Stimulated activated memory B cell treated with anti-CD40 and anti-IgM and Interleukin-4, amounts not matched to agents 10 μg/mL and 1 μg/mL and 100 μg/mL, for 72 hours (primary cell): Measurements from ENCODE around the gene THEMIS2.
A peak's percentile ranks its signal among the peaks of the same experiment; 100 is the strongest.

Experiments used
- ATAC-seq: fragments of 150-1000 bp; cut with Tn5 transposase; 2 replicates; pipeline ENCODE4 v1.10.0; 2021
- H3K27ac Mint-ChIP-seq: one replicate; pipeline ENCODE4 v1.8.0; 2022; ENCODE audit warnings: mild to moderate bottlenecking, mixed read lengths
- H3K27me3 Mint-ChIP-seq: one replicate; pipeline ENCODE4 v1.8.0; 2022; ENCODE audit warnings: mixed read lengths
- H3K36me3 Mint-ChIP-seq: one replicate; pipeline ENCODE4 v1.8.0; 2022; ENCODE audit warnings: mixed read lengths
- H3K4me1 Mint-ChIP-seq: one replicate; pipeline ENCODE4 v1.8.0; 2022; ENCODE audit warnings: mixed read lengths
- H3K4me3 Mint-ChIP-seq: one replicate; pipeline ENCODE4 v1.8.0; 2022; ENCODE audit warnings: mild to moderate bottlenecking, moderate library complexity, mixed read lengths
- H3K9me3 Mint-ChIP-seq: one replicate; pipeline ENCODE4 v1.8.0; 2022; ENCODE audit warnings: mixed read lengths

Gene THEMIS2

DNA sequence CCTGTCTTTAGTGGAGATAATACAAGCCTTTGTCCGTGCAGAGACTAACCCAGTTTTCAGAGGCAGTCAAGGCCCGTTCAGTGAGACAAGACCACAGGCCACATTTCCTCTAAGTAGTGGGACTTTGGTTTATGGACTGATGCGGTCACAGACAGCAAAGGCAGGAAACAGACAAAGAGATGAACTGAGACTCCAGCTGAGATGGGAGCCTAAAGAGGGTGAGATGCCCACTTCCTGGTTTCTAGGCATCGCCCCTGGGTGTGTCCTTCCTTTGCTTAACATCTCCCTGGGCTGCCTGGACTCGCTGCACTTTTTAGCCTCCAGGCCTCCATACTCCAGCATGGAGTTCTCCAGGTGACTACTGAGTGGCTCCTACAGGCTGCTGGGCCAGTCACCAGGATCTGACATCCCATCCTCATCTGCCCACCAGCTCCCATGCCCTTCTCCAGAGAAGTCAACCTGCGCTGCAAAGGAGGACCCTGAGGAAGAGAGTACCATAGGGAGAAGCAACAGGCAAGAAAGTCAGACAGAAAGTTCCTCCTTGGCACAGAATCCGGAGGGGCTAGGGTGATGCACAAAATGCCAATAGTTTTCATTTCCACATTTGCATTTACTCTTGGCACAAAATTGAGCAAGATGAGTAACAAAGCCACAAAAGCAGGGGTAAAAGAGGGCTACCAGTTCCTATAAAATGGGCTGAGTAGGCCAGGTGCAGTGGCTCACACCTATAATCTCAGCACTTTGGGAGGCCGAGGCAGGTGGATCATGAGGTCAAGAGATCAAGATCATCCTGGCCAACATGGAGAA is 15.1 kb downstream of the THEMIS2 start:
- peak overlapping the region; percentile 97 for H3K27ac Mint-ChIP-seq
- H3K9me3 Mint-ChIP-seq, result no peaks in the 10 kb centered on the region
- ATAC-seq, result peak; percentile 45
- peak overlapping the region; percentile 29 for H3K4me3 Mint-ChIP-seq
- H3K4me1 Mint-ChIP-seq, result peaks cover 88% of the 10 kb centered on the region
- peaks cover 60% of the 10 kb centered on the region for H3K36me3 Mint-ChIP-seq
- H3K27me3 Mint-ChIP-seq, result no peaks in the 10 kb centered on the region

DNA sequence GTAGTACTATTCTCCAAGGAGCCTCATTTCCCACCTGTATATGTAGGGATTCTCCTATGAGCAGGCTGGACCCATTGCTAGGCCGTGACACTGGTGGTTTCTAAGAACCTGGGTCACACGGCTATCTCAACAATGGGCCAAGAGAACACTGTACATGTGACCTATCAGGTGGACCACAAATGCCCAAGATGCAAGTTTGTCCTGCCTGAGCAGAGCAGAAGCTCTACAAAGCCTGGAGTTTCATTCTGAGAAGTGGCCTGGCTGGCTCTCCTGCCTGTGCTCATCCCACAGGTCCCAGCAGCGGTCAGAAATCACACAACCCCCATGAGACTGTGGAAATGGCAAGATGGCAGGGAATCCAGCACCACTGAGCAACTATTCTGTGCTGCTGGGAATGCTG is 17.2 kb downstream of the THEMIS2 start:
- peaks cover 59% of the 10 kb centered on the region for H3K36me3 Mint-ChIP-seq
- no peak overlapping the region for H3K4me3 Mint-ChIP-seq
- H3K9me3 Mint-ChIP-seq, result no peaks in the 10 kb centered on the region
- peak overlapping the region; percentile 95 for H3K27ac Mint-ChIP-seq
- H3K27me3 Mint-ChIP-seq, result no peaks in the 10 kb centered on the region
- no peak for ATAC-seq
- H3K4me1 Mint-ChIP-seq, result peaks cover 81% of the 10 kb centered on the region

DNA sequence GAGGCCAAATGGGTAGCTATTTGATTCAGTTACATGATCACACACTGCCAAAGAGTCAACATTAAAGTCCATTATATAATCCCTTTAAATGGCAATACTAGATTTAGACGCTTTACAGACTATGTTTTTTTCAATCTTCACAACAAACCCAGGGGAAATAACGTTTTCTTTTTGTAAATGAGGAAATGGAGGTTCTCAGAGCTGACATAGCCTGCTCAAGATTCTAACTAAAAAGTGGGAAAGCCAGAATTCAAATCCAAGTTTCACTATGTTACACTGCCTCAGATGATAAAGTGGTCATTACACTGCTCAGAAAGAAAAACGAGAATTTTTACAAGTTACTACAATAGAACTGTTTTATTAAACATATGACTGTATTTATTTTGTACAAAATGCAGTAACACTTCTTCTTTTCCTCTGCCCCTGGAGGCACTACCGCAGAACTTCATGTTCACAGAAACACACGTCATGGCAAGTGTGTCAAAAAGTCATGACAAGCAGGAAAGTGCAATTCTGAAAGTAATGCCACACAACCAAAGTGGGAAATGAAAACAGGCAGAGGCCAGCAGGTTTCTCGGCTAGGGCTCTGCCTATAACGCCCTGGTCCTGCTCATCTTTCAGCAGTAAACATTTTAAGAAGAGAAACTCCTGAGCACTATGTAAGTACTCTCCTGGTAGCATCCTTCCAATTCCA is 19.0 kb downstream of the THEMIS2 start:
- H3K27me3 Mint-ChIP-seq, result no peaks in the 10 kb centered on the region
- ATAC-seq, result peak; percentile 87
- peaks cover 60% of the 10 kb centered on the region for H3K36me3 Mint-ChIP-seq
- H3K4me3 Mint-ChIP-seq, result peak overlapping the region; percentile 46
- H3K4me1 Mint-ChIP-seq, result peaks cover 75% of the 10 kb centered on the region
- no peaks in the 10 kb centered on the region for H3K9me3 Mint-ChIP-seq
- peak overlapping the region; percentile 95 for H3K27ac Mint-ChIP-seq

DNA sequence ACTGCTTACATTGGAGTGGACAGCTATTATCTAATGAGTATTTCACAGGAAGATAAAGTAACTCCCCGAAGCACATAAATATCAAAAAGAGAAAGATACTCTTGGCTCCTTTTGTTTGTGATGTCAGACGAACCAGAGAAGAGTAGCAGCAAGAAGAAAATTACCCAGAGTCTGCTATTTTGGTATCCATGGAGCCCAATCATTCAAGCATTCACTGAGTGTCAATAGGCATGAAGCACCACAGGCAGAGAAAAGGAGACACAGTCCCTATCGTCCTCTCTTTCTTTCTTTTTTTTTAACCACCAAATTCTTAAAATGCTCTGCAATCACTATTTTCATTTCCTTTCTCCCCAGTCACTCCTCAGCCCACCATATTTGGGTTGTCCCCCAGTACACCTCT is 22.2 kb downstream of the THEMIS2 start:
- no peaks in the 10 kb centered on the region for H3K27me3 Mint-ChIP-seq
- H3K27ac Mint-ChIP-seq, result peak overlapping the region; percentile 95
- peaks cover 45% of the 10 kb centered on the region for H3K36me3 Mint-ChIP-seq
- no peaks in the 10 kb centered on the region for H3K9me3 Mint-ChIP-seq
- no peak overlapping the region for H3K4me3 Mint-ChIP-seq
- peaks cover 54% of the 10 kb centered on the region for H3K4me1 Mint-ChIP-seq
- ATAC-seq, result no peak

DNA sequence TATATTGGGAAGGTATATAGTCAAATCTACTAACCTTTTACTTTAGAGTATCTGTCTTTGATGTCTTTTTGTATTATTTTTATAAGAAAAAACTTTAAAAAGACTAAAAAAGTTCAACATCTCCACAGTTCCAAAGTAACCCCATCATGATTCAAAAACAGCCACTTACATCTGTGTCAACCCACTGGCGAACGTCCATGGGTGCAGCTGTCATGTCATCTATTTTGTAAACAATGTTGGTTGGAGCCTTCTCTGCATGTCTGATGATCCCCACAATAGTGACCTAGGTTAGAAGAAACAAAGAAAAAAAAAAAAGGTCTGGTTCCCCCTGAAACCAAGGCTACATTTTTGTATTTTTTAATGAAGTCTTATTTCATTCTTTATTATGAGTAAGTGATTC is 34.4 kb downstream of the THEMIS2 start:
- Mint-ChIP-seq H3K36me3 (peaks cover 17% of the 10 kb centered on the region), H3K27ac (peak overlapping the region; percentile 6), H3K4me3 (no peak overlapping the region), H3K27me3 (no peaks in the 10 kb centered on the region), H3K4me1 (peaks cover 4% of the 10 kb centered on the region), H3K9me3 (no peaks in the 10 kb centered on the region)
- ATAC-seq, result no peak

DNA sequence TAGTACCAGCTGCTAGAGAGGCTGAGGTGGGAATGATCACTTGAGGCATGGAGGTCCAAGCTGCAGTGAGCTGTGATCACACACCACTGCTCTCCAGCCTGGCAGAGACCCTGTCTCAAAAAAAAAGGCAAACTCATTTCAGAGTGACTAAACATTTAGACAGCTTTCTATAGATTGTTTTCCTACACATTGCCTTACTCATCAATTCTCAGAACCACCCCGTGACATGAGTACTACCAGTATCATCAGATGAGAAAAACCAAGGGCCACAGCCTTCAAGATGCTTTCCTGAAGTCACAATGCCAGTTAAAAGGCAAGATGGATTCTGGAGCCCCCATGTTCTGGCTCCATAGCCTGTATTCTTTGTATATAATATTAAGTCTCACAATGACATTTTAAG is 40.1 kb downstream of the THEMIS2 start:
- Mint-ChIP-seq H3K4me3 (no peak overlapping the region), H3K27ac (no peak overlapping the region), H3K36me3 (peaks cover 16% of the 10 kb centered on the region), H3K27me3 (no peaks in the 10 kb centered on the region), H3K9me3 (no peaks in the 10 kb centered on the region), H3K4me1 (peaks cover 17% of the 10 kb centered on the region)
- ATAC-seq, result no peak

DNA sequence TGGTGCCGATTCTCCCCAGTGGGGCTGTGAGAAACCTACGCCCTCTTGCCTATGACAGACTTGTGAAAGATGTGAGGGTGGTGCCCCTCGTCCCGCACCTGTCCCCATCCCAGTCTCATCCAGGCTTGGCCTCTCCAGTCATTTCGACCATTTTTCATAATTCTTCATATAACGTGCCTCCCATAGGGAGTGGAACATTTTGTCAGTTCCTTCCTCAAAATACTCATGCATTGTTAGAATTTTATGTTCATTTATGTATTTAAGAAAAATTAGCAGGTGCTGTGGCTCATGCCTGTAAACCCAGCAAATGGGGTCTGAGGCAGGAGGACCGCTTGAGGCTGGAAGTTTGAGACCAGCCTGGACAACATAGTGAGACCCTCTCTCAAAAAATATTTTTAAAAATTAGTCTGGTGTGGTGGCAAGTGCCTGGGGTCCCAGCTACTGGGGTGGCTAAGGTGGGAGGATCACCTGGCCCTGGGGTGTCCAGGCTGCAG is 42.8 kb downstream of the THEMIS2 start:
- Mint-ChIP-seq H3K9me3 (no peaks in the 10 kb centered on the region), H3K4me3 (peak overlapping the region; percentile 99), H3K36me3 (peaks cover 12% of the 10 kb centered on the region), H3K4me1 (peaks cover 17% of the 10 kb centered on the region), H3K27ac (peak overlapping the region; percentile 98), H3K27me3 (no peaks in the 10 kb centered on the region)
- no peak for ATAC-seq

DNA sequence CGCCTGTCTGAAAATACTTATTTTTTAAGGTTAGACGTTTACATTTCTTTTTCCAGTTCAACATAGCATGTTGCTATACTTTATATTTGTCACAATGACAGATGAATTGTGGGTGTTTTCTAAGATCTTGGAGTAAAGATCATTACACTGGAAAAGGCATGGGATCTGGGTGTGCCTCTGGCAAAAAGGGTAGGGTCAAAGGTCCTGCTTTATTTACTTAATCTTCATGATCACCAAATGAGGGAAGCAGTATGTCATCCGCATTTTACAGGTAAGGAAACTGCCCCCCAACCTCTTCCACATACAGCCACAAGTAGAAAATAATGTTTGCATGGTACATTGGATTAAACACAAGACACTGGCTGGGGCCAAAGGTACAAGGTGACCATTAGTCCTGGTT is 49.9 kb downstream of the THEMIS2 start:
- Mint-ChIP-seq H3K4me1 (no peaks in the 10 kb centered on the region), H3K27me3 (no peaks in the 10 kb centered on the region), H3K36me3 (no peaks in the 10 kb centered on the region), H3K27ac (no peak overlapping the region), H3K4me3 (no peak overlapping the region), H3K9me3 (no peaks in the 10 kb centered on the region)
- no peak for ATAC-seq

DNA sequence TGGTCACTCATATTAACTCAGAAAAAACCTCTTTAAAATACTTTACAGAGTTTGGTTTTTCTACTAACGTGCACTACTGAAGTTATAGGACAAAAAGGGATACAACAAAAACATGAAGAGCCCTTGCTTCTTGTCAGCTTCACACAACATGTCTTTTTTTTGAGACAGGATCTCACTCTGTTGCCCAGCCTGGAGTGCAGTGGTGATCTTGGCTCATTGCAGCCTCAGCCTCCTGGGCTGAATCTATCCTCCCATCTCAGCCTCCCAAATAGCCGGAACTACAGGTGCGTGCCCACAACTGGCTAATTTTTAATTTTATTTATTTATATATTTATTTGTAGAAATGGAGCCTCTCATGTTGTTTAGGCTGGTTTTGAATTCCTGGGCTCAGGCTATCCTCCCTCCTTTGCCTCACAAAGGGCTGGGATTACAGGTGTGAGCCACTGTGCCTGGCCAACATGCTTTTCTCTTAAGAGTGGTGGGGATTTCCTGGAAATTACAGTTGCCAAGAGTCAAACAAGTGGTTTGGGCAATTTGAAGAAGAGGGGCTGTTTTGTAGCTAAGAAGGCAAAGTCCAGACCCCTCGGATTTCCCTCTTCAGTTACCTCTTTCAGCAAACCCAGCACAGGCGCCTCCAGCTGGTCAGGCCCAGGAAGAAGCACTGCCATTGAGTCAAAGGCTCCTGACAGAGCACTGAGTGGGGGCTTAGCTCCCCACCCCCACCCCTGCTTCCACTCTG is 56.0 kb downstream of the THEMIS2 start:
- Mint-ChIP-seq H3K4me3 (no peak overlapping the region), H3K36me3 (no peaks in the 10 kb centered on the region), H3K27me3 (no peaks in the 10 kb centered on the region), H3K4me1 (peaks cover 17% of the 10 kb centered on the region), H3K27ac (no peak overlapping the region), H3K9me3 (no peaks in the 10 kb centered on the region)
- ATAC-seq, result no peak

DNA sequence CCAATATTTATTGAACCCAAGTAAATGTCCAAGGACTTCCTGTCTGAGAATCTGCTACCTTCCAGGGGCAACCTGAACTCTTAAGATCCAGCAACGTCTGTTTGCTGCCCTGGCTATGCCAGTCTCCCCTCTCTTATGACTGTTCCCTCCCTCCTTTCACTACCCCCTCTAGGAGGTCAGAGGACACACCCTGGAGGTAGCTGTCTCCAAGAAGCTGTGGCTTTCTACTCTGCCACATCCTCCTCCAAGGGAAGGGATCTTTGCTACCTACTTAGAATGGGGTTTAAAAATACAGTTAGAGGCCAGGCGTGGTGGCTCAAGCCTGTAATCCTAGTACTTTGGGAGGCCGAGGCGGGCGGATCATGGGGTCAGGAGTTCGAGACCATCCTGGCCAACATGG is 58.8 kb downstream of the THEMIS2 start:
- Mint-ChIP-seq H3K27me3 (peaks cover 15% of the 10 kb centered on the region), H3K4me3 (no peak overlapping the region), H3K9me3 (no peaks in the 10 kb centered on the region), H3K36me3 (no peaks in the 10 kb centered on the region), H3K27ac (no peak overlapping the region), H3K4me1 (peaks cover 27% of the 10 kb centered on the region)
- ATAC-seq, result no peak

DNA sequence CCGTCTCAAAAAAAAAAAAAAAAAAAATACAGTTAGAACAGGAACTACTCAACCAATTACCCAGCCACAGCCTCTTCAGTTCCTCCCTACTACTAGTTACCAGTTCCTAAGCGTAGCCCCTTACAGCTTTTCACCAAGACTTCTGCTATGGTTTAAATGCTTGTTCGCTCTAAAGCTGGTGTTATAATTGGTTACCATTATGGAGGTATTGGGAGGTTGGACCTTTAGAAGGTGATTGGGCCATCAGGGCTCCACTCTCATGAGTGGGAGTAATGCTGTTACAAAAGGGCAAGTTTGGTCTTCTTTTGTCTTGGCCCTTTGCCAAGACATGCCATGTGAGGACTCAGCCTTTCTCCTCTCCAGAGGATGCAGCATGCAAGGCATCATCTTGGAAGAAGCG is 59.4 kb downstream of the THEMIS2 start:
- H3K4me1 Mint-ChIP-seq, result peaks cover 27% of the 10 kb centered on the region
- ATAC-seq, result peak; percentile 66
- H3K4me3 Mint-ChIP-seq, result no peak overlapping the region
- no peak overlapping the region for H3K27ac Mint-ChIP-seq
- H3K27me3 Mint-ChIP-seq, result peaks cover 15% of the 10 kb centered on the region
- no peaks in the 10 kb centered on the region for H3K36me3 Mint-ChIP-seq
- H3K9me3 Mint-ChIP-seq, result no peaks in the 10 kb centered on the region

DNA sequence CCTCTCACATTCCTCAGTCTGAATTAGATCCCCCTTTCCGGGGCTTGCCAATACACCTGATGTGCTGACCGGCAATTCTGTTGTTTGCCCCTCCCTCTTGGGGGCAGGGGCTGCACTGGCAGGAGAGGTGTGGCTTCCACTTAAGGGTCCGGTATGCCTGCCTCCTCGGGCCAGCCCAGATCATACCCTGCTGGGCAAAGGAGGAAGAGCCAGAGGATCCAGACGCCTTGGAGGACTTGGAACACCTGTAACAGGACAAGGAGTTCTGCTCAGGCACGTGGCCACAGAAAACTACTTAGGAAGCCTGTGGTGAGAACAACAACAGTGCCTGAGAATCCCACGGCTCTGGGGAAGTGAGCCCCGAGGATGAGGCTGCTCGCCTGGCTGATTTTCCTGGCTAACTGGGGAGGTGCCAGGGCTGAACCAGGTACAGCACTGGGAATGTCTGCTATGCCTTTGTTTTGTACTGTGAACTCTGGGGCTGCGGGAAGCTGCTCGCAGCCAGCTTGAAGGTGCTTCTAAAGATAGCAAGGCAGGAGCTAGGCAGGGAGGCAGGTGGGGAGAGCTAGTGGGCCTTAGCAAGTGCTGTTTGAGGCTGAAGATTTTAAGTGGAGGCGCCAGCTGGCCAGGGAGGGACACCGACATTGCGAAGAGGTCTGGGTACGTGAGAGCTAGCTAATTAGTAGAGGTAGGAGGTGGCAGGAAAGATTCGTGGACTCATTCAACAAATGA is 62.6 kb downstream of the THEMIS2 start, which contains the start of gene SMPDL3B:
Gene SMPDL3B (plus strand): TSS at position 183 of the 732 bp plus-strand sequence. CDS start 184 bp downstream, at position 367.
- Mint-ChIP-seq H3K4me3 (no peak within 1 kb of the TSS), H3K9me3 (no peaks in the 10 kb centered on the region), H3K27me3 (peaks cover 15% of the 10 kb centered on the region), H3K4me1 (peaks cover 28% of the 10 kb centered on the region), H3K36me3 (no peaks in the 10 kb centered on the region), H3K27ac (peak within 1 kb of the TSS; percentile 23)
- ATAC-seq, result no peak

DNA sequence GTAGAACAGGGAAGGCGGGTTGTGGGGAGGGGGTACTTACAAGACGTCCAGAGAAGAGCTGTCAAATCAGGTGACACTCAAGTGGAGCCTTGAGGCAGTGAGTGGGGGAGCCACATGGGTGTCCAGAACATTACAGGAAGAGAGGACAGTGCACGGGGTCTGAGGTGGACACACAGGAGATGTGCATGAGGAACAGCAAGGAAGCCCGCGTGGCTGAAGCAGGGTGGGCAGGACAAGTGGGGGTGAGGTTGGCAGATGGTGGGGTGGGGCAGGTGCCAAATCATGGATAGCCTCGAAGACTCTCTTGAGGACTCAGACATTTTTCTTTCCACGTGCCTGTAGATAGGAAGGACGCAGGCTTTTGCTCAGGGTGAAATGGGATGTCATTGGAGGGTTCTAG is 63.4 kb downstream of the THEMIS2 start:
- no peak for ATAC-seq
- Mint-ChIP-seq H3K4me3 (no peak overlapping the region), H3K4me1 (peaks cover 33% of the 10 kb centered on the region), H3K36me3 (no peaks in the 10 kb centered on the region), H3K9me3 (no peaks in the 10 kb centered on the region), H3K27ac (peak overlapping the region; percentile 23), H3K27me3 (peaks cover 15% of the 10 kb centered on the region)
